Activated CD8-positive, alpha-beta T cell treated with anti-CD3 and anti-CD28 coated beads, Interleukin-2, amount 10 ng/mL, durations not matched to agents 7 days and 5 days (primary cell): ENCODE measurements around the gene HERC4. TPM values are rescaled to one million over a fixed set of nuclear protein-coding genes. Genes with fewer than 3 reads are reported as not detected.
"Not testable (repeated sequence)": the region's sequence is repeated elsewhere in the genome, so short reads cannot be mapped to it uniquely, and the experiment has no call there.

ENCODE experiments used
- ATAC-seq: fragments of 150-1000 bp; cut with Tn5 transposase; one replicate; pipeline ENCODE4 v1.10.0; 2021; ENCODE audit warnings: moderate library complexity
- CTCF ChIA-PET: fragments of 350-600 bp; sonication (Branson Sonifier 250); formaldehyde crosslinking; loops from one replicate; lab custom pipeline; 2021; ENCODE audit warnings: antibody characterized with exemption; lab: Charles Lee
- POLR2A ChIA-PET: fragments of 350-600 bp; sonication (Branson Sonifier 250); formaldehyde crosslinking; loops from one replicate; lab custom pipeline; 2021; ENCODE audit warnings: antibody characterized with exemption; lab: Charles Lee
- DNase-seq: peaks from one replicate; pipeline ENCODE4 v3.0.0-alpha.2; 2020
- H3K27ac Mint-ChIP-seq: one replicate; pipeline ENCODE4 v1.8.0; 2021; ENCODE audit warnings: mild to moderate bottlenecking, mixed read lengths
- H3K27me3 Mint-ChIP-seq: one replicate; pipeline ENCODE4 v1.8.0; 2021; ENCODE audit warnings: low read depth, mixed read lengths
- H3K36me3 Mint-ChIP-seq: one replicate; pipeline ENCODE4 v1.8.0; 2021; ENCODE audit warnings: low read depth, mixed read lengths
- H3K4me1 Mint-ChIP-seq: one replicate; pipeline ENCODE4 v1.8.0; 2021; ENCODE audit warnings: low read depth, mixed read lengths
- H3K4me3 Mint-ChIP-seq: one replicate; pipeline ENCODE4 v1.8.0; 2021; ENCODE audit warnings: mild to moderate bottlenecking, mixed read lengths
- H3K9me3 Mint-ChIP-seq: one replicate; pipeline ENCODE4 v1.8.0; 2022; ENCODE audit warnings: mixed read lengths; ENCODE audit not compliant: insufficient read depth
- total RNA-seq, 2 experiments: library from RNA; stranded (reverse); gene quantifications; one replicate each; pipeline ENCODE4 v1.2.3, GENCODE V29; 2021

Gene HERC4
- total RNA-seq, 2 experiments from 2014 or later, result 48.8 to 50.1 TPM

DNA sequence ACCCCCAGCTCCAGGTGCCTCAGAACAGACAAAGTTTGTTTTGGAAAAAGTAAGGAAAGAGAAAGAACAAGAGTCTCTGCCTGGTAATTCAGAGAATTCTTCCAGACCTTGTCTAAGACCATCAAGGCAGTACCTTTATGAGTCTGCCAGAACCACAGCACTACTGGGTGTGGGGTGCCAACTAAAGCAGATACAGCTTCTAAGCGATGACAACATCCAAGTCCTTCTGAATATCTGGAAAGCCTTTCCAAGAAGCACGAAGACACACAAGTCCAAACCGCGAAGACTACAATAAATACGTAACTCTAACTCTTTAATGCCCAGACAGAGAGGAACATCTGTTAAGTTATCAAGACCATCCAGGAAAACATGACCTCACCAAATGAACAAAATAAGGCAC lies 96.3 kb downstream of the HERC4 start:
- Mint-ChIP-seq H3K36me3 (peaks cover 61% of the 10 kb centered on the region), H3K27me3 (no peaks in the 10 kb centered on the region), H3K4me1 (no peaks in the 10 kb centered on the region), H3K4me3 (no peak overlapping the region), H3K27ac (no peak overlapping the region), H3K9me3 (no peaks in the 10 kb centered on the region)
- no peak for ATAC-seq
- no peak for DNase-seq
- ChIA-PET CTCF (no interaction called here), POLR2A (no interaction called here)

GRCh38 chr10:67977251-67977650 lies 97.8 kb downstream of the HERC4 start:
- H3K9me3 Mint-ChIP-seq, result peaks cover 11% of the 10 kb centered on the region
- DNase-seq, result no peak
- no peak overlapping the region for H3K27ac Mint-ChIP-seq
- H3K4me1 Mint-ChIP-seq, result no peaks in the 10 kb centered on the region
- no peak overlapping the region for H3K4me3 Mint-ChIP-seq
- ChIA-PET POLR2A (no interaction called here), CTCF (no interaction called here)
- no peak for ATAC-seq
- H3K27me3 Mint-ChIP-seq, result no peaks in the 10 kb centered on the region
- peaks cover 66% of the 10 kb centered on the region for H3K36me3 Mint-ChIP-seq

- no peak for DNase-seq
- Mint-ChIP-seq H3K27me3 (no peaks in the 10 kb centered on the region), H3K4me1 (no peaks in the 10 kb centered on the region), H3K27ac (no peak overlapping the region), H3K9me3 (peaks cover 11% of the 10 kb centered on the region), H3K4me3 (no peak overlapping the region), H3K36me3 (peaks cover 68% of the 10 kb centered on the region)
- CTCF ChIA-PET, result no interaction called here
- no peak for ATAC-seq
- POLR2A ChIA-PET, result no interaction called here
Measured at GRCh38 chr10:67976292-67977245, 98.5 kb downstream of the HERC4 start.

DNA sequence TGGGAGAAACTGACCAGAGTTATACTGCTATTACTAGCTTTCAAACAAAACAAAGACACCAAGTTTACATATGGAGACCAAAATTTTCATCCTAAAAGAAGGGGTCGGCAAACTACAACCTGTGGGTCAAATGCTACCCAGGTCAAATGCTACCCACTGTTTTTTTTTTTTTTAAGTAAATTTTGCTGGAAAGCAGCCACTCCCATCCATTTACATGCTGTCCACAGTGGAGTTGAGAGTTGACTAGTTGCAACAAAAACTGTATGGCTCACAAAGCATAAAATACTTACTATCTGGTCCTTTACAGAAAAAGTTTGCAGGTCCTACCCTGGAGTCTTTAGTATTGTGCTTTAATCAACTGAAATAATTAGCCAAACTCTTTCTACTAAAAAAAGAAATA lies 99.2 kb downstream of the HERC4 start:
- Mint-ChIP-seq H3K4me3 (no peak overlapping the region), H3K9me3 (peaks cover 11% of the 10 kb centered on the region), H3K4me1 (no peaks in the 10 kb centered on the region), H3K27me3 (no peaks in the 10 kb centered on the region), H3K36me3 (peaks cover 69% of the 10 kb centered on the region), H3K27ac (no peak overlapping the region)
- ChIA-PET POLR2A (no interaction called here), CTCF (interaction anchor here (0.7 kb wide), 1 partner anchor 428 kb away, joined by 3 read pairs; no protein-coding TSS in a partner anchor)
- ATAC-seq (no peak), DNase-seq (no peak)

DNA sequence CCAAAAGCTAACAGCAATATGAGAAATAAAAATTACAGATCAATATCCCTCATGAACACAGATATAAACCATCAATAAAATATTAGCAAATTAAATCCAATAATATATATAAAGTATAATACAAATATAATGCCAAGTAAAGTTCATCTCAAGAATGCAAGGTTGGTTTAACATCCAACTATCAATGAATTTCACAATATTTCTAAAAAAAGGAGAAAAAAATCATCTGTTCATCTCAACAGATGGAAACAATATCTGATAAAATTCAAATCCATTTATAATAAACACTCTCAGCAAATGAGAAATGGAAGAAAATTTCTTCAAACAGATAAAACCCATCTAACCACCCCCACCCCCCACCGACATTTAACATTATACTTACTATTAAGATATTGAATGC lies 103.8 kb downstream of the HERC4 start:
- Mint-ChIP-seq H3K27me3 (no peaks in the 10 kb centered on the region), H3K36me3 (peaks cover 70% of the 10 kb centered on the region), H3K9me3 (peaks cover 11% of the 10 kb centered on the region), H3K27ac (no peak overlapping the region), H3K4me1 (no peaks in the 10 kb centered on the region), H3K4me3 (no peak overlapping the region)
- ChIA-PET POLR2A (no interaction called here), CTCF (no interaction called here)
- DNase-seq, result no peak
- no peak for ATAC-seq

DNA sequence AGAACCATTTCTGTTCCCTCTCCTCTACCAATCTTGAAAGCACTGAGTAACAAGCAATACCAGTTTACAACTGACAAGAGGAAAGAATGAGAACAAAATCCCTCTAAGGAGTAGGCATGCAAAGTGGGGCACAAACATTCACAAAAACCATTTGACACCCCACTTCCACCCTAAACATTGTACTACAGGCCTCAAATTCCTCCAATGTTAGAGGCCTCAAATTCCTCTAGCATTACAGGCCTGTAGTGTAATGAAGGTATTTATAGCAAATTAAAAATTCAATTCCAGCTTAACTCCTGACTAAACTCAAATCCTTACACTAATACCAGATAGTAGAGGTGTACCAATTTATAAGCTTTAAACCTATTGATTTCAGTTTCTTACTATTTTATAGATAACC lies 105.2 kb downstream of the HERC4 start:
- POLR2A ChIA-PET, result no interaction called here
- ATAC-seq (no peak), DNase-seq (no peak)
- Mint-ChIP-seq H3K4me3 (no peak overlapping the region), H3K27ac (no peak overlapping the region), H3K36me3 (peaks cover 69% of the 10 kb centered on the region), H3K4me1 (no peaks in the 10 kb centered on the region), H3K9me3 (peaks cover 11% of the 10 kb centered on the region), H3K27me3 (no peaks in the 10 kb centered on the region)
- CTCF ChIA-PET, result no interaction called here

DNA sequence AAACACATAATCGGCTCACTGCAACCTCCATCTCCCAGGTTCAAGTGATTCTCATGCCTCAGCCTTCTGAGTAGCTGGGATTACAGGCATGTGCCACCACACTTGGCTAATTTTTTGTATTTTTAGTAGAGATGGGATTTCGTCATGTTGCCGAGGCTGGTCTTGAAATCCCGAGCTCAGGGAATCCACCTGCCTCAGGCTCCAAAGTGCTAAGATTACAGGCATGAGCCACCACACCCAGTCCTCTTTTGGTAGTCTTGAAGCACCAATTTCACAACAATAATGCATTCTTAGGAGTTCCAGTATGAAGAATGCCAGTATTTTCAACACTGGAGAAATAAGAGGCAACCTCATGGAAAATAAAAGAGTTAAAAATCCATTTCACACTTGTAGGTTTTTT lies 109.0 kb downstream of the HERC4 start:
- H3K27me3 Mint-ChIP-seq, POLR2A ChIA-PET, H3K27ac Mint-ChIP-seq, H3K4me3 Mint-ChIP-seq, H3K4me1 Mint-ChIP-seq, CTCF ChIA-PET, DNase-seq, H3K9me3 Mint-ChIP-seq, ATAC-seq: not testable (repeated sequence)
- H3K36me3 Mint-ChIP-seq, result peaks cover 54% of the 10 kb centered on the region

DNA sequence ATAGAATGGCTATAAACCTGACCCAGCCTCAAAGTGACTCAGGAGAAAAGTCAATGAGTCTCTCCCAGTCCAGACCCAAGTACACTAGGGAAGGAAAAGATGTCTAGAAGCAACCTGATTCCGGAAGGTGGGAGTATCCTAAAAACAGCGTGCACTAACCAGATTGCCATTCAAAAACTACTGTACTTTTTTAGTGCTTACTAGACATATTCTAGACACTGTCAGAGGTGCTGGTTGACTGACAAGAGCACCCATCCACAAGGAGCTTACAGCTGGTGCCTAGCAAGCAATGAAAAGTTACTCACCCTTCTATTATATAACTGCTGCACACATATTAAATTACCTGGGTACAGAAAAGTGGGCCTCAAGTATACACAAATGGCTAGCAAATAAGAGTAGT lies 109.6 kb downstream of the HERC4 start:
- no peaks in the 10 kb centered on the region for H3K27me3 Mint-ChIP-seq
- H3K36me3 Mint-ChIP-seq, result peaks cover 56% of the 10 kb centered on the region
- no peaks in the 10 kb centered on the region for H3K4me1 Mint-ChIP-seq
- DNase-seq, result no peak
- no peaks in the 10 kb centered on the region for H3K9me3 Mint-ChIP-seq
- no peak overlapping the region for H3K4me3 Mint-ChIP-seq
- POLR2A ChIA-PET, result no interaction called here
- CTCF ChIA-PET, result no interaction called here
- no peak for ATAC-seq
- H3K27ac Mint-ChIP-seq, result no peak overlapping the region

DNA sequence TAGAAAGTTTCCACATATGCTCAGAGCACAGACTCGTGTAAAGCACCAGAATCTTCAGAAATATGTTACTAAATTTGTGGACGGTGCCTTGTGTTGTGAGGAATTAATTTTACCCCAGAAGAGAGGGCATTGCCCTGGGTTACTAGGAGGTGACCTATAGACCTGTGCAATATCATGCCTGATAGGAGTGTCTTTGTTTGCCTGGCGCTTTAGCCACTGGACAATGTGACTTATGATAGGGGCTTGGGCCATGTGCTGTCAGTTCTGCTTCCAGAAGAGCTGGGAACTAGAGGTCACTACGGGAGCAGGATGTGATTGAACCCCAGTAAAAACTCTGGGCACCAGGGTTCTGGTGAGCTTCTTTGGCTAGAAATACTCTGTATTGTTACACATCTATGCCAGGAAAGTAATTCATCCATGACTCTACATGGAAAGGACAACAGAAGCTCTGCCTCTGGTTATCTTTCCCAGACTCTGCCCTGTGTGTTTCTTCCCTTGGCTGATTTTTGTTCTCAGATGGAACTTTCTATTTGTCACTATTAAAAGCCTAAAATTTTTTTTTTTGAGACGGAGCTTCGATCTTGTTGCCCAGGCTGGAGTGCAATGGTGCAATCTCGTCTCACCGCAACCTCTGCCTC lies 115.1 kb downstream of the HERC4 start:
- Mint-ChIP-seq H3K27ac (no peak overlapping the region), H3K4me3 (no peak overlapping the region), H3K36me3 (peaks cover 26% of the 10 kb centered on the region), H3K27me3 (no peaks in the 10 kb centered on the region), H3K9me3 (no peaks in the 10 kb centered on the region), H3K4me1 (no peaks in the 10 kb centered on the region)
- CTCF ChIA-PET, result no interaction called here
- ATAC-seq (no peak), DNase-seq (no peak)
- POLR2A ChIA-PET, result no interaction called here

DNA sequence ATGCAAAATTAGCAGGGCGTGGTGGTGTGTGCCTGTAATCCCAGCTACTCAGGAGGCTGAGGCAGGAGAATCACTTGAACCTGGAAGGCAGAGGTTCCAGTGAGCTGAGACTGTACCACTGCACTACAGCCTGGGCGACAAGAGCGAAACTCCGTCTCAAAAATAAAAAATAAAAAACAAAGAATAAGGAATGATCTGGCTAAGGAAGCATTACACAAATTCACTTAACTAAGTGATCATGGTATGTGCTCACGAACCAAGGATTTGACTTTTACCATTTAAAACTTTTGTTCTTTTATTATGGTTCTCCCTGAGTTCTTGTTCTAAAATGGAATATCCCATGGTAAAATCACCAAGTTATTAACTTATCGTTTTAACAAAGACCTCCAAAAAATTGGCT lies 119.5 kb downstream of the HERC4 start:
- Mint-ChIP-seq H3K36me3 (peaks cover 34% of the 10 kb centered on the region), H3K27me3 (no peaks in the 10 kb centered on the region), H3K9me3 (no peaks in the 10 kb centered on the region), H3K4me3 (no peak overlapping the region), H3K27ac (no peak overlapping the region), H3K4me1 (no peaks in the 10 kb centered on the region)
- ChIA-PET POLR2A (no interaction called here), CTCF (no interaction called here)
- DNase-seq (no peak), ATAC-seq (no peak)

DNA sequence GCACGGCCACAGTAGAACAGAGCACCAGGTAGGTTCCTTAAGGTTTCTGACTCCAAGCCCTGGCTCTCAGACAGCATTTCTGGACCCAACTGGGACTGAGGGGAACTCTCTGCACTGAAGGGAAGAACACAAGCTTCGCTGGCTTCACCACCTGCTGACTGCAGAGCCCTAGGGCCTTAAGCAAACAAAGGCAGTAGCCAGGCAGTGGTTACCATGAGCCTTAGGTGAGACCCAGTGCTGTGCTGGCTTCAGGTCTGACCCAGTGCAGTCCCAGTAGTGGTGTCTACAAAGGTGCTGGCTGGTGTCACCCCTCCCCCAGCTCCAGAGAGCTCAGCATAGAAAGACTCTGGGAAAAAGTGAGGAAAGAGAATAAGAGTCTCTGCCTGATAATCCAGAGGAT lies 131.2 kb downstream of the HERC4 start:
- H3K9me3 Mint-ChIP-seq, result no peaks in the 10 kb centered on the region
- H3K27ac Mint-ChIP-seq, result no peak overlapping the region
- no peak for ATAC-seq
- POLR2A ChIA-PET, result no interaction called here
- H3K4me3 Mint-ChIP-seq, result no peak overlapping the region
- no peaks in the 10 kb centered on the region for H3K4me1 Mint-ChIP-seq
- DNase-seq, result no peak
- H3K27me3 Mint-ChIP-seq, result no peaks in the 10 kb centered on the region
- CTCF ChIA-PET, result no interaction called here
- H3K36me3 Mint-ChIP-seq, result peaks cover 54% of the 10 kb centered on the region

GRCh38 chr10:67936416-67936815 lies 138.7 kb downstream of the HERC4 start:
- CTCF ChIA-PET, result no interaction called here
- ATAC-seq (no peak), DNase-seq (no peak)
- Mint-ChIP-seq H3K27ac (no peak overlapping the region), H3K4me3 (no peak overlapping the region), H3K4me1 (no peaks in the 10 kb centered on the region), H3K36me3 (peaks cover 29% of the 10 kb centered on the region), H3K9me3 (no peaks in the 10 kb centered on the region), H3K27me3 (no peaks in the 10 kb centered on the region)
- POLR2A ChIA-PET, result no interaction called here
